ENCODE results near the gene GLP2R. TPM values are rescaled to one million over a fixed set of nuclear protein-coding genes. Genes with fewer than 3 reads are reported as not detected.

The GLP2R gene
- total and polyA plus RNA-seq, 2 experiments from 2014 or later, result not detected

- Histone ChIP-seq H3K36me3 (ENCODE audit: insufficient read depth) (no peaks in the 10 kb centered on the region), H3K4me2 (no peak overlapping the region), H3K27me3 (ENCODE audit: insufficient read depth) (no peaks in the 10 kb centered on the region), H3K27ac (ENCODE audit: low read depth) (no peak overlapping the region), H2AFZ (no peak overlapping the region), H3K4me1 (ENCODE audit: insufficient read depth) (no peaks in the 10 kb centered on the region), H3K79me2 (replicated peaks; ENCODE audit: insufficient read depth) (no peaks in the 10 kb centered on the region), H3F3A (replicated peaks; ENCODE audit: low read depth) (no peaks in the 10 kb centered on the region), H3K9me2 (ENCODE audit: insufficient read depth) (no peaks in the 10 kb centered on the region), H3K4me3 (no peak overlapping the region), H4K20me1 (replicated peaks; ENCODE audit: insufficient read depth) (no peaks in the 10 kb centered on the region)
- H3K36me3 Mint-ChIP-seq (ENCODE audit: low read depth), result peaks cover 8% of the 10 kb centered on the region; the same call in 2 of the 3 replicates
- DNase-seq (ENCODE audit: low spot score) (no peak), ATAC-seq (no peak)
- TF ChIP-seq ZNF462 (CRISPR knock-in tag; IDR thresholded peaks at IDR 0.05), result no peak
- no peak for TF ChIP-seq REST (IDR thresholded peaks at IDR 0.05; ENCODE audit: unreplicated experiment)
- TF ChIP-seq CTCF (conservative IDR thresholded peaks at IDR 0.05; ENCODE audit: low read depth in 2 of 2), result no peak
- no peak for TF ChIP-seq EZH2 (IDR thresholded peaks at IDR 0.05; ENCODE audit: low read depth, unreplicated experiment)
- TF ChIP-seq STAT1 (IDR thresholded peaks at IDR 0.05; ENCODE audit: unreplicated experiment), result no peak
- TF ChIP-seq ETS1 (IDR thresholded peaks at IDR 0.05), result no peak
- 0 out of 3 replicates have a peak, but pooled peaks cover 10% of the 10 kb centered on the region for H3K4me1 Mint-ChIP-seq
- H3K27ac Mint-ChIP-seq, result no peak overlapping the region
- H3K9me3 Mint-ChIP-seq, result no peaks in the 10 kb centered on the region; the same call in 2 of the 3 replicates
- H3K4me3 Mint-ChIP-seq, result no peak overlapping the region
- H3K27me3 Mint-ChIP-seq (ENCODE audit: insufficient read depth, low read depth, poor library complexity), result peaks cover 2% of the 10 kb centered on the region
Observed at GRCh38 chr17:9934331-9934730, 108.6 kb downstream of the GLP2R start.
